Epithelial cell of prostate (primary cell): ENCODE data around the gene SORCS2.

Experiments used
- DNase-seq: peaks from one replicate; pipeline ENCODE4 v3.0.0-alpha.2; 2011; ENCODE audit warnings: low read depth, low spot score
- H3K27ac ChIP-seq: fragments of 450-650 bp; 2 replicates; pipeline ENCODE4 v1.5.1; 2017; ENCODE audit warnings: mild to moderate bottlenecking

Gene SORCS2

DNA sequence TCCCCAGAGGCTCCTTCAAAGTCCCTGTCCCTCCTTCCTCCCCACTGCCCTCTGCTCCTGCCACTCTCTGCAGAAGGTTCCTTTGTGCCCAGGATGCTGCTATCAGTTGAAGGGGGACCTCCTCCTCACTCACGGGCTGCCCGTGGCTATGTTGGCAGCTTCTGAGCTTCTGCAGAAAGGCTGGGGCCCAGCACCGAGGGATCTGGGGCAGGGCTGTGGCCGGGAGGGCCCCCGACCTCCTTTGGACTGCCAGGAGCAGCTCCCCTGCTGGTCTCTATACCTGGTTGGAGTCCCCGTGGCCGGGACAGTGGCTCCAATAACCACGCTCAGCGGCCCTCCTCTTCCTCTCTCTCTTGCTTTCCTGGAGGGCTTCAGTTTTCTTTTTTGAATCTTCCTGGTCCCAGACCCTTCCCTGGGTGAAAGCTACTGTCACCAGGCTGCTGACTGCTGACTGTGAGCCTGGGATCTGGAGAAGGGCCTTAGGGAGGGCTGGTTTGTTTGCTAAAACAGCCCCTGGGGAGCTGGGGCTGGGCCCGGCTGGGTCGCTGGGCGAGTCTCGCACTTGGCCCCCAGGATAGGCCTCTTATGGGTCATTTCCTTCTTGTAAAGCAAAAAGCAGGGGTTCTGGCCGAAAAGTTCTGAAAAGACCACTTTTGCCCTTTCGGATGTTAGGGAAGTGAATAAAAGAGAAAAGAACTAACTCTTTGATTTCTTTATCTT, 46.9 kb downstream of the SORCS2 start:
- no peak overlapping the region for H3K27ac ChIP-seq
- DNase-seq, result no peak

DNA sequence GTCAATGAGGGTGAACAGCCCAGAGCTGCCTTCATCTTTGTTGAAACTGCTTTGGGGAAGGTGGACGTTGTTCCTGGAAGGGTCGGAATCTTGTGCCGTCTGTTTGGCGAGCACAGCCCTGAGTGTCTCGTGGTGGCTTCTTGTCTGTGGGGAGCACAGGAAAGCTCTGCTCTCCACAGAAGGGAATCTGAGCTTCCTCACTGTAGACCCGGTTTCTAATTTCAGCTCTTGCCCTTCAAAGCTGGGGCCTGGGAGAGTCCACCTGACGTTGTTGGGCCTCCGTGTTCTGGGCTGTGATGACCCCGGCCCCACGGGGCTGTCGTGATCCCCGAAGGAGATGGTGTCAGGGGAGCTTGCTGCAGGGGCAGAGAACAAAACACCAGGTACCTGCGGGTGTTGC, 47.5 kb downstream of the SORCS2 start:
- DNase-seq, result no peak

DNA sequence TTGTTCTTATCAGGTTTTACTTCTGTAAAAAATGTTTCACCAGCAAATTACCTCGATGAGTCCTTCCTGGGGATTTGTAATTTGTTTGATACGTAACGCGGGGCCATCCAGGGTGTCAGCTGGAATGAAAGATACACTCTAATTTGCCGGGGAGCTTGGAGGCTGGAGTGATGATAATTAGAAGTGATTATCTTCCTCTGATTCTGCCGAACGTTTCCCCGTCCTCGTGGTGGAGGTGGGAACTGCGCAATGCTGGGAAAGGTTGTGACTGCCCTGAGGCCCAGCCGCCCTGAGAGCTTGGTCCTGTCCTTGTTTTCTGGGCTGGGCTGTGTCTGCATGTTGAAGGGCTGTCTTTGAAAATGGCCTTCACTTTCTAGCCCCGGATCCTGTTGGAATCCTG, 48.0 kb downstream of the SORCS2 start:
- no peak overlapping the region for H3K27ac ChIP-seq
- DNase-seq, result no peak

More for the DNA sequence above, 47.5 kb downstream of the SORCS2 start:
- no peak overlapping the region for H3K27ac ChIP-seq

DNA sequence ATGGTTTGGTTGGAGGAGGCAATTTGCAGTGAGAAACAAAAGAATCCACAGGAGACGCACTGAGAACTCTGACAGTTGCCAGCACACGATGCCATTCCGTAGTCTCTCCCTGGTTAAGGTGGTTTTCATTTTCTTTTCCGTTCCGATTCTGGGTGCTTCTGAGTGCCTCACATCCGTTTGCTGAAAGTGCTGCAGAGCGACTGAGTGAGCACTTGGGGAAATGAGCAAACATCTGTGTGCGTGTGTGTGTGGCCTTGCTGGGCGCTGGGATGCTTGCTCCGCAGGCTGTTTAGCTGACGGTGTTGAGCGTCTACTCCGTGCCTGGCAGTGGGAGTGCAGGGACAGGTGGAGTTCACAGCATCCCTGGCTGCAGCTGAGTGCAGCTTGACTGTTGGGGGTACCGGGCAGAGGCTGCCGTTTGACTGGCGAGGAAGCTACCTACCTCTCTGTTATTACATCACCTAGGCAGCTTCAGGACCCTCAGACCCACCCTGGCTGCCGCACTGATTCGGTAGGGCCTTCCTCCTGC, 49.3 kb downstream of the SORCS2 start:
- H3K27ac ChIP-seq, result no peak overlapping the region
- no peak for DNase-seq

DNA sequence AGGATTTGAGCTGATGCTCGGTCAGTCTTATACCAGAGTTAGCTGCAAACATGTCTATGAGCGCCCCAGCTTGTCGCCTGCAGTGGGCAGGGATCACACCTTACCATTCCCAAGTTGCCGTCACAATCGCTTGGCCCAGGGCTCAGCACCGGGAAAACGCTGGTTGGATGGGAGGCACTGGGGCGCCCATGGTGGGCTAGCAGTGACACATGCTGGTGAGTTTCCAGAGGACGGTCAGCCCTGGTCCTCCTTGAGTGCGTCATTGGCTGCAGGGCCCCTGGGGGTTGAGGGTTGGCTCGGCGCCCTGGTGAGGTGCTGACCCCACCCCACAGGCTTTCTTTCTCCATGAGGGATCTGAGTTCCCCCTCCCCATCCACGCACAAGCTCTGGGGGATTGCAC, 50.4 kb downstream of the SORCS2 start:
- H3K27ac ChIP-seq, result no peak overlapping the region
- DNase-seq, result no peak

DNA sequence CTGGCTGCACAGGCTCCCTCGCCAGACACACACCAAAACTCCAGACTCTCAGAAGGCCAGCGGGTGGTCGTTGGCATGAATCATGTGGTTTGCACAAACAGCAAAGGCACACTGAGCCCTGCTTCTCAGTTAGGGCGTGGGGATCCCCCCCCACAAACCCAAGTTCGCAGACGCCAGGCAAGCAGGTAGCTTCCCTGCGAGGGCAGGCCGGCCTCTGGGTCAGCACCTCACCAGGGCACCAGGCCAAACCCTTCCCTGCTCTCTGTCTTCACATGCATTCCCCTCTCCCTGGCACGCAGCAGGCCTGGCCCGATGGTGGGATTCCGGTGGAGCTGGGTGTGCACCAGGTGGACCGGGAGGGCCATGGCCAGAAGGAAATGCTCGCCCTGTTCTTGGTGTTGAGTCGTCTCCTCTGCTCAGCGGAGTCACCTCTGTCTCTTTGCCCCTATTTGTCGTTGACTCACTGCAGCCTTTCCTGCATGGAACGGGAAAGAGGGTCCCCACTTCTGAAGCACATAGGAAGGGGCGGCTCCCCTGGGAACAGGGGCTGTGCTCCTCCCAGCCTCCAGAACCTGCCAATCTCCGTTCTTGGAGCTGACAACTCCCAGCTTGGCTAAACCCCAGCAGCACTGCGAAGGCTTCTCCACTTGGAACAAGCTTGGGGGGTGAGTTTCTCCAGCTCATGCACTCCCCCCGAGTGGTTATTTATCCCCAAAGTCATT, 51.4 kb downstream of the SORCS2 start:
- no peak overlapping the region for H3K27ac ChIP-seq
- no peak for DNase-seq

DNA sequence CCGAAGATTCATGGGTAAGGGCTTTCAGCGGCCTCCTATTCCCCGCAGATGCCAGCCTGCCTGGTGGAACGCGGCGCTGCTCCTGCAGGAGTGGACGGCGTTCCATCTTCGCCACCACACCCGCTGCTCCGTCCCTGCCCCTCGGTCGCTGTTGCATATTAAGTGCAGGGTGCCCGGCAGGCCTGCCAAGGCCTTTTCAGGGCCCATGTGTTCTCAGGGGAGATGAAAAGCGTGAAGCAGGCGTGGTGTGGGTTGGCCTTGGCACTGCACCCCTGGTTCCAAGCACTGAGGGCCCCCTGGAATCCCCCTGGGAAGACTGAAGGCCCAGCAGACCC, 52.0 kb downstream of the SORCS2 start:
- no peak for DNase-seq
- no peak overlapping the region for H3K27ac ChIP-seq

DNA sequence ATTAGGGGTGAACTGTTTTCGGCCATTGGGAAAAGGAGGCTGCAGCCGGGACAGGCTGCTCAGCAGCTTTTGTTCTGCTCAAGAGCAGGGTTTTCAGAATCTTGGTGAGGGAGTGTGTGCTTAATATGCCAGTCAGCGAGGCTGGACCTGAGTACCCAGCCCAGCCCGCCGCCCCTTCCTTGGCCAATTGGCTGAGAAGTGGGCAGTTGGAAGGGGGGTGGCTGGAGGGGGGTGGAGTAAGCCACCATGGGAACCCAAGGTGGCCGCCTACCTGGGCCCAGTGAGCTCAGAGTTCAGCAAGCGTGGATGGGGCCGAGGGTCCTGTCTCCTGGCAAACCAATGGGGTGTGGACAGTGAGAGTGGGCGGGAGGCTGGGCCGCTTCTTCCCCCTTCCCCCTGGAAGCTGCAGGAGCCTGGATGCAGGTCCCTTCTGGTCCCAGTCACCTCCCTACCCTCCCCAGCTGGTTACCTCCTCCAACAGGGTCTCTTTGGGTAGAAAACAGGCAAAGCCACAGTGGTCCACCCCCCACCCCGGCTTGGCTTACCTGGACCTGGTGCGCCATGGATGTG, 52.5 kb downstream of the SORCS2 start:
- no peak for DNase-seq
- no peak overlapping the region for H3K27ac ChIP-seq

DNA sequence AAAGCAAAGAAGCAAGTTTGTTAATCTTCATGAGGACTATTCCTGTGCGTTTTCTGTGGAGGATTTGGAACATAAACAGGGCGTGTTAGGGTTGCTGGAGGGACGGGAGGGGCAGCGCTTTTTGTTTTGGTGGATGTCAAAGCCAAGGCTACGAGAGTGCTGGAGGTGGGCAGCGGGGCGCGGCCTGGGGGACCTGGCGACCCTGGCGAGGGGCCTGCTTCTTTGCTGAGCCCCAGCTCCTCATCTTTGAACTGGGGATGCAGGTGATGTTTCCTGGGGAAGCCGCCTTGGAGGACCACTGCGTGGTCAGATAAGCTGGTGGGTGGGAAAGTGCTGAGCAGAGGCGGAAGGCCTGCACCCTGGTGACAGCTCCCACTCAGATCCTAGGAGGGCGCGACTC, 55.2 kb downstream of the SORCS2 start:
- DNase-seq, result no peak

DNA sequence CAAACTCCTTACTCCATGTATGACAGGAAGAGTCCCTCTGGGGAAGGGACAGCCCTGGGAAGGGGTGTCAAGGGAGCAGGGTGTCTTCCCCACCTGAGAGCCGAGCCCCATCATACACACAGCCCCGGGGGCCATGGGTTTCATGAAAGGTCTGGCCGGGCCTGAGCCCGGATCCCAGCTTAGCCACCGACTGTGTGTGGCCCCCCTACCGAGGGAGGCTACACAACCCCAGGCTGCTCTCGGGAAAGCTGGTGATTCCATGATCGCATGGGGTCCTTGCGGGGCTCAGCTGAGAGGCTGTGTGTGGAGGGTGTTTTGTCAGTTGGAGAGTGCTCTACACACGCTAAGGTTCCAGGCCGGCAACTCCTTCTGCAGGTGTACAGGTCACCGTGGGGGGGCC, 55.6 kb downstream of the SORCS2 start:
- H3K27ac ChIP-seq, result no peak overlapping the region
- DNase-seq, result no peak

More for the DNA sequence above, 55.2 kb downstream of the SORCS2 start:
- no peak overlapping the region for H3K27ac ChIP-seq

DNA sequence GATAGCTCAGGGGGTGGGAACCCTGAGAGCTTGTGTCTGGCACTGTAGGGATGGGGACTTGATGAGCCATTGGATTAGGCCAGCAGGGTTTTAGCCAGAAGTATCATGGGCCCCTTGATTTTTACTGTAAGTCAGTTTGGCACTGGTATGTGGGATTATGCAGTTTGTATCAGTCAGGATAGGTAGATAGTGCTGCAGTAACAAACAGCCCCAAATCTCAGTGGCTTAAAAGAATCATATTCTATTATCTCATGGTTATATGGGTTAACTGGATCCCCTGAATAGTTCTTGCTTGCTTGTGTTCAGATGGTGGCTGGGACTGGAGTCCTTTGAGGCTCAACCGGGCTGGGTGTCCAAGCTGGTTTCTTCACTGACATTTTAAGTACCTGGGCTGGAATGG, 56.5 kb downstream of the SORCS2 start:
- no peak overlapping the region for H3K27ac ChIP-seq
- DNase-seq, result no peak

DNA sequence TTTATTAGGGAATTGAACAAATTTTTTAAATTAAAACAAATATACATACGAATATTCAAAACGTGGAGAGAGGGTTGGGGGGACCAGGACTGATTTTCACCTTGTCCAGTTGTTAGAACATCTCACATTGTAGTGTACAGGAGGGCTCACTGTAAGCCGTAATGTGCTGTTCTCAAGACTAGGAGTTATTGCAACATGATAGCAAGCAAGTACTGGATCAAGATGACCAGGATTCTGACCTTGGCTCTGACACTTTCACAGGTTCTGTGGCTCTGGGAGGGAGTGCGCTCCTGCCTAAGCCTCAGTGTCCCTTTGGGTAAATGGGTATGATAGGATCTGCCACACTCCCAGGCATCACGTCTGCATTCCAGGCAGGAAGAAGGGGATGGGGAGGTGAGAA, 59.0 kb downstream of the SORCS2 start:
- DNase-seq, result no peak
- no peak overlapping the region for H3K27ac ChIP-seq

DNA sequence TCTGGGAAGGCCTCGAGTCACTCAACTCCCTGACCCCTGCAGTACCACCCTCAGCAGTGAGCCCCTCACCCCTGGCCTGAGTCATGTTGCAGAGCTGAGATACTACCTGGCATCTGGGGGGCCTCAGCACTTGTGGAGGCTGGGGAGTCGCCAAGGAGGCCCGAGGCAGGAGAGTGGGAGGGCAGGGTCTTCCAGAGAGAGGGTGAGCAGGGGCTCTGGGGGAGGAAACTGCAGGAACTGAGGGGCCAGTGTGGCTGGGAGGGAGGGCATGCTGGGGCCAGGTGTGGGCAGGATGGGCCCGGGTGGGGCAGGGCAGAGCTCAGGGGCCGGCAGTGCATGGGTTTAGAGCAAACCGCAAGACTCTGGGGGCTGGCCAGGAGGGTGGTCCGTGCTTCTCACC, 59.7 kb downstream of the SORCS2 start:
- DNase-seq, result no peak
- H3K27ac ChIP-seq, result no peak overlapping the region

DNA sequence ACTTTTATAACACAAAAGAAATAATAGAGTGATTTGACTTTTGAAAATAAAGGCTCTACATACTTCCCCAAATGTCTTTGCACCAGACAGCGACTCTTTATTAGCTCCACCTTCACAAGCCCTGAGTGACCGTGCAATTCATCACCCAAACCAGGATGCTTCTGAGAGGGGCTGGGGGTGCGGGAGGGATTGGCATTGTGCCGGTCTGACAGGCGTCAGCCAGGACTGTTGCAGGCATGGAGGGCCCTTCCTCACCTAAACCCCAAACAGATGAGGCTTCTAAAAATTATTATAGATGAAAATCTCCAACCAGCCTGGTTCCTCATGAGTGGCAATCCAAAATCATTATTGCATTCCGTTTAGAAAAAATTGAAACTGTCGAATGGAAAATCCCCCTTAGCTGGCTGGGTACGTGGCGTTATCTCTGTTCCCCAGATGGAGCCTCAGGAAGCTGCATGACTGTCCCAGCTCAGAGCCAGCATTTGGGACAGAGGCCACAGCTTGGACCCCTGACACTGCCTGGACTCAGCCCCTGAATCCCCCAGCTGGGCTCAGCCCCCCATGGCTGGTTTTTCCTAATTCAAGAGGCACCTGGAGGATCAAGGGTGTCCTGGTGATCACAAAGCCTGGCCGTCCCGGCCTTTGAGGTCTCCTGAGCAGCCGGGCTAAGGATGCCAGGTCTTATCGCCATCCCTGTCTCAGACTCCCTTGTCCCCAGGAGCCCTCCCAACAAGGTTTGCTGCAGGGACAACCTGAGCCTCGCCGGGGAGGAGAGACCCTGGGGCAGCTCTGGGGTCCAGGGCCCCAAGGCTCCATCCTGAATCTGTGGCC, 60.4 kb downstream of the SORCS2 start:
- no peak for DNase-seq
- no peak overlapping the region for H3K27ac ChIP-seq

DNA sequence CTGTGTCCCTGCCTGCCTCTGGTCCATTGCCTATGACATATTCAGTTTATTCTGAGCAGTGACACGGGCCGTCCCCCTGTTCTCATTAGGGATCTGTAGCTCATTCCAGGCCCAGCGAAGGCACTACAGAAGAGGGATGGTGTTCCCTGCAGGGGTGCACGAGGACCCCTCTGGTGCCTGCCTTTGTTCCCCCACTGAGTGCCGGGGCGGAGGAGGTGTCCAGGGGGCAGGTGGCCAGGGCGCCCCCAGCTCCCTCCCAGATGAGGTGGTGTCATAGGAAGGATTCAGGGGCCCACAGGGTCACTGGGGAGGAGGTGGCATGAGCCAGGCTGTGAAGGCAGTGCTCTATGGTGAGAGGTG, 61.0 kb downstream of the SORCS2 start:
- H3K27ac ChIP-seq, result no peak overlapping the region
- no peak for DNase-seq

DNA sequence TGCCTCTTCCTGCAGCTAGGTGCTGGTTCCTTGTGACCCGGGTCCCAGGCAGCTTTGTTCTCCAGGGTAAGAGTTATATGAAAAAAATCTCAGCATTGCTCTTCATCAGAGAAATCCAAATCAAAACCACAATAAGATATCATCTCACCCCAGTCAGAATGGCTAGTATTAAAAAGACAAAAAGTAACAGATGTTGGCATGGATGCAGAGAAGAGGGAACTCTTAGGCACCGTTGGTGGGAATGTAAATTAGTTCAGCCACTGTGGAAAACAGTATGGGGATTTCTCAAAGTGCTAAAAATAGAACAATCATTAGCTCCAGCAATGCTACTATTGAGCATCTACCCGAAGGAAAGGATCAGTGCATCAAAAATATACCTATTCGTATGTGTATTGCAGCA, 61.5 kb downstream of the SORCS2 start:
- no peak for DNase-seq
- no peak overlapping the region for H3K27ac ChIP-seq

DNA sequence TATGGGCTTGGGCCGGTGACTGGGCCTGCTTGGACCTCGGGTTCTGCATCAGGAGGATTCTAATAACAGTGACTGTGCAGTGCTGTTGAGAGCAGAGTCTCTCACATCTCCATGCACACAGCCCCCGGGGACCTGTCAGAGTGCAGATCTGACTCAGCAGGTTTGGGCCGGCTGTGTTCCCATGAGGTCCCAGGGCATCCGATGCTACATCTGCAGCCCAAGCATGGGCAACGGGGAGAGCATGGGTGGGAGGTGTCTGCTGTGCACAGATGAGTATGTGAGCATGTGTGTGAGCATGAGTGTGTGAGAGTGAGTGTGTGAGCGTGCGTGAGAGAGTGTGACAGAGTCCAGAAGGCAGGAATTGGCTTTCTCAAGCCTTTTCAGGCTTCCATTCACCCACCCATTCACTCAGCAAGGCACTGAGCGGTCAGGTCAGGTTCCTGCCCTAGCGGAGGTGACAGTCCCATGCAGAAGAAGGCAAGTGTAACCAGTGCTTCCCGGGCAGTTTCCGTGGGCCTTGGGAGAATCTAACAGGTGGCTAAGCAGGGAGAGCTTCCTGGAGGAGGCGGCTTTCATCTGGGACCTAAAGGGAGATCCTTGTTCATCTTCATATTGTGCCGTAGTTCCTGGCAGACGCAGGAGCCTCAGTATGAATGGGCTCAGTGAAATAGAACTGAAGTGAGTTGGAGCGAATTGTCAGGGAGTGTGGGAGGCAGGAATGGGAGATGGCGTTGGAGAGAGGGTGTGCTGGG, 62.6 kb downstream of the SORCS2 start:
- no peak for DNase-seq
- no peak overlapping the region for H3K27ac ChIP-seq

DNA sequence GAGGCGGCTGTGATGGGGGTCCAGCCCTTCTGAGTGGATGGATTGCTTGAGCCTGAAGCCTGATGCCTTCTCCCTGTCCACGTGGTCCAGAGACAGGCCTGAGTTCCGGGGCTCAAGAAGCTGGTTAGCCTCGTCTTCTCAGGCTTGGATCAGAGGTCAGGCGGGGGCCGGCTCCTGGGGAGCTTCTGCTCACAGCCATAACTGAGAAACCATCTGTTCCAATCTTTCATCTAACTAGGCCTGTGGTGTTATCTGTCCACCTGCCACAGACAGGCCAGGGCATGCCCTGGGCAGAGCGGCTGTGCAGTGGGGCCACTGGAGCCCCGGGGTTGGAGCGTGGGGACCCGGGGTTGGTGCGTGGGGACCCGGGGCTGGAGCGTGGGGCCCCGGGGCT, 63.1 kb downstream of the SORCS2 start:
- no peak for DNase-seq
- H3K27ac ChIP-seq, result no peak overlapping the region

DNA sequence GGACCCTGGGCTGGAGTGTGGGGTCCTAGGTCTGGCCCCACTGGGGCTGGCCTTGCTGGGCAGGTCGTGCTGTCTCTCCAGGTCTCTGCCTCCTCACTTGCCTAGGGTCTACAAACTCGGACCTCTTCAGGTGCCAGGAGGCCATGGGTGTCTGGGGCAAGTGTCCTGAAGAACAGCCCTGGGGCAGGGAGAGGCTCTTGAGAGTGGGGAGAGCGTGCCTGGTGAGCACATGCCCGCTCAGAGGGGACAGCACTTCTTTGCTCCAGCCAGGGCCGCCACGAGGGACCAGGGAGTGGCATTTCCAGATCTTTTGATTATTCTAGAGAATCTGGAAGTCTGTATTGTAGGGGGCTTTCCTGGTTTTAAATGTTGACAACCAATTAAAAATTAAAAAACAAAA, 63.7 kb downstream of the SORCS2 start:
- H3K27ac ChIP-seq, result no peak overlapping the region
- no peak for DNase-seq
